A673 (cell line): ENCODE results near the gene PCBP2. TPM values are rescaled to one million over a fixed set of nuclear protein-coding genes. Genes with fewer than 3 reads are reported as not detected.
A peak's percentile ranks its signal among the peaks of the same experiment; 100 is the strongest.

Source experiments
- BruUV-seq: library from RNA; stranded (reverse); fragments of 400-500 nt; replicated peaks from 2 replicates; lab custom pipeline; 2021; lab: Mats Ljungman, UMichigan
- CTCF ChIA-PET: fragments of 300-600 bp; sonication (Branson Sonifier 250); formaldehyde crosslinking; loops from one replicate; lab custom pipeline; 2022; ENCODE audit warnings: antibody characterized with exemption; lab: Charles Lee
- POLR2A ChIA-PET: fragments of 300-600 bp; sonication (Branson Sonifier 250); formaldehyde crosslinking; loops from one replicate; lab custom pipeline; 2022; ENCODE audit warnings: antibody characterized with exemption; ENCODE audit not compliant: low non-redundant PET; lab: Charles Lee
- DNase-seq: peaks from one replicate; pipeline ENCODE4 v3.0.0-alpha.2; 2015; ENCODE audit warnings: low spot score
- H3K27ac ChIP-seq: fragments of 200-600 bp; sonication (generic); 2 replicates; pipeline ENCODE4 v1.5.1; 2016; ENCODE audit warnings: mixed run types, low read depth, mild to moderate bottlenecking, mixed read lengths, antibody characterized with exemption, low read length; ENCODE audit not compliant: poor library complexity, severe bottlenecking
- H3K27me3 ChIP-seq: fragments of 200-600 bp; sonication (generic); replicated peaks from 2 replicates; pipeline ENCODE4 v1.6.1; 2017; ENCODE audit warnings: mixed run types, low read depth, mild to moderate bottlenecking, mixed read lengths, antibody characterized with exemption, low read length; ENCODE audit not compliant: insufficient read depth, poor library complexity
- H3K36me3 ChIP-seq: fragments of 200-600 bp; sonication (generic); 2 replicates; pipeline ENCODE4 v1.6.1; 2016; ENCODE audit warnings: mixed run types, mild to moderate bottlenecking, mixed read lengths, antibody characterized with exemption, low read length; ENCODE audit not compliant: insufficient read depth, poor library complexity, severe bottlenecking
- H3K4me1 ChIP-seq: fragments of 200-600 bp; sonication (generic); 2 replicates; pipeline ENCODE4 v1.6.1; 2017; ENCODE audit warnings: mixed run types, mild to moderate bottlenecking, mixed read lengths, antibody characterized with exemption, low read length; ENCODE audit not compliant: insufficient read depth, poor library complexity, severe bottlenecking
- H3K4me3 ChIP-seq: fragments of 200-600 bp; sonication (generic); 2 replicates; pipeline ENCODE4 v1.5.1; 2016; ENCODE audit warnings: low read depth, mixed run types, mild to moderate bottlenecking, mixed read lengths, low read length; ENCODE audit not compliant: poor library complexity, severe bottlenecking
- H3K9me3 ChIP-seq: fragments of 200-600 bp; sonication (generic); 2 replicates; pipeline ENCODE4 v1.6.1; 2016; ENCODE audit warnings: mixed run types, low read depth, mild to moderate bottlenecking, mixed read lengths, antibody characterized with exemption, low read length; ENCODE audit not compliant: poor library complexity, severe bottlenecking
- CTCF ChIP-seq: fragments of 300-800, 200-600 bp; sonication (generic); conservative IDR thresholded peaks from 2 replicates; pipeline ENCODE4 v1.5.1; 2017; ENCODE audit warnings: low read depth, mild to moderate bottlenecking, antibody characterized with exemption, low read length, moderate library complexity, mixed read lengths
- EZH2 ChIP-seq: fragments of 200-600 bp; sonication (generic); IDR thresholded peaks from 2 replicates; pipeline ENCODE4 v1.6.1; 2017; ENCODE audit warnings: borderline replicate concordance, low read depth, mild to moderate bottlenecking, mixed read lengths, antibody characterized with exemption, low read length; ENCODE audit not compliant: poor library complexity, severe bottlenecking
- intact Hi-C: fragments of 100-400 bp; cut with micrococcal nuclease; formaldehyde crosslinking; loops from one replicate; pipeline ENCODE4 v1.10.0; 2022; ENCODE audit not compliant: unreplicated experiment
- total RNA-seq: library from RNA; stranded (reverse); gene quantifications from 2 replicates; pipeline ENCODE4 v1.2.3, GENCODE V29; 2021

Gene PCBP2
- total RNA-seq, 1 experiment from 2014 or later, result 1,215 TPM

DNA sequence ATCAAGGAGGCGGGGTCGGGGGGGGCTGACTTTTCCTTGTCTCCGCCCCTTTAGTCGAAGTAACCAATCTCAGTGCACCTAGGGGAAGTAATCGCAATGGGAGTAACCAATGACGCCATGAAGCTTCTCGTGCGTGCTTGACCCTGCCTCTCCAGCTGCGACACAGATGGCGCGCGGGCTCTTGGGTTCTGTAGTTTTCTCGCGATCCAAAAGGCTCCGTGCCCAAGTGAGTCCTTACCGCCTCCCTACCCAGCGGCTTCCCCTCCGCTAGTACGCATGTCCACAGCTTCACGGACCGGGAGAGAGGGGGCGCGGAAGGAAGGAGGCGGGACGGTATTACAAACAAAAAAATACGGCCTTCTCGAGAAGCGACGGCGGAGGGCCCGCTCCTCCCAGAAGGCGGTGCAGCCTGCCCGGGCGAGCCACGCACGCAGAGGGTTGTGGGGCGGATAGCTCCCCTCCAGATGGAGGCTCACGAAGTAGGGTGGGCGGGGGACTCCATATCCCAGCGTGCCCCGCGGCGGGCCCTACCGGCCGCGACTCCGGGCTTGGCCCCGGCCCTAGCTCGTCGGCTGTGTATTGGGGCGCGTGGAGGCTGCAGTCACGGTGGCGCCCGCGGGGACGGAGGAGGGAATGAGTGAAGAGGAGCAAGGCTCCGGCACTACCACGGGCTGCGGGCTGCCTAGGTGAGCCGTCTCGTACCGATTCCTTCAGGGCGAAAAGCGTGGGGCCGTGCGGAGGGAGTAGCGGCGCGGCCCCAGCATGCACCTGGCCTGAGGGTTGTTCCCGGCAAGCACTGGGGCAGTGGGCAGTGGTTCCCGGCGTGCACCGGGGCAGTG, 49.1 kb downstream of the PCBP2 start, which contains the start of gene TARBP2:
Gene TARBP2, plus strand, starts transcription at position 508 of the 839 bp plus-strand sequence. Its CDS starts 126 bp downstream, at position 634.
- TF ChIP-seq CTCF (no peak), EZH2 (no peak)
- peak within 1 kb of the TSS; percentile 54 for H3K4me3 ChIP-seq
- peak; percentile 100 for DNase-seq
- no peaks in the 10 kb centered on the region for H3K27me3 ChIP-seq
- ChIA-PET CTCF (interaction anchor here (0.7 to 1.3 kb wide), 3 partner anchors 80 to 180 kb away, joined by 3 to 5 read pairs (median 3); partner anchors contain the start of gene AAAS), POLR2A (interaction anchor here (0.5 to 1.0 kb wide), 6 partner anchors 43 to 545 kb away, joined by 3 to 7 read pairs (median 5); partner anchors contain the start of genes AAAS and SP1)
- intact Hi-C loops, result loop anchor here (2.0 to 10.0 kb wide), 2 partner anchors 176 to 774 kb away; no protein-coding TSS in a partner anchor
- no peaks in the 10 kb centered on the region for H3K9me3 ChIP-seq
- H3K4me1 ChIP-seq, result peaks cover 37% of the 10 kb centered on the region
- no TSS peak for BruUV-seq
- H3K36me3 ChIP-seq, result peaks cover 23% of the 10 kb centered on the region
- H3K27ac ChIP-seq, result peak within 1 kb of the TSS; percentile 98

GRCh38 chr12:53501615-53502181, 49.8 kb downstream of the PCBP2 start:
- H3K36me3 ChIP-seq, result peaks cover 28% of the 10 kb centered on the region
- H3K9me3 ChIP-seq, result no peaks in the 10 kb centered on the region
- H3K27me3 ChIP-seq, result no peaks in the 10 kb centered on the region
- intact Hi-C loops, result loop anchor here (2.0 to 10.0 kb wide), 2 partner anchors 177 to 773 kb away; no protein-coding TSS in a partner anchor
- peak overlapping the region; percentile 98 for H3K27ac ChIP-seq
- TF ChIP-seq EZH2 (no peak), CTCF (no peak)
- BruUV-seq, result TSS peak; percentile 68
- no peak for DNase-seq
- ChIA-PET CTCF (interaction anchor here (0.7 to 1.3 kb wide), 3 partner anchors 80 to 180 kb away, joined by 3 to 5 read pairs (median 3); partner anchors contain the start of gene AAAS), POLR2A (interaction anchor here (0.5 to 1.0 kb wide), 5 partner anchors 44 to 181 kb away, joined by 3 to 7 read pairs (median 5); partner anchors contain the start of genes AAAS and SP1)
- H3K4me3 ChIP-seq, result peak overlapping the region; percentile 54
- peaks cover 37% of the 10 kb centered on the region for H3K4me1 ChIP-seq

GRCh38 chr12:53502331-53502730, 50.4 kb downstream of the PCBP2 start:
- TF ChIP-seq CTCF, result no peak
- TF ChIP-seq EZH2, result no peak
- Histone ChIP-seq H3K27ac (peak overlapping the region; percentile 98), H3K36me3 (peaks cover 31% of the 10 kb centered on the region), H3K27me3 (no peaks in the 10 kb centered on the region), H3K4me3 (peak overlapping the region; percentile 54), H3K9me3 (no peaks in the 10 kb centered on the region), H3K4me1 (peaks cover 37% of the 10 kb centered on the region)
- peak; percentile 74 for DNase-seq
- BruUV-seq, result no TSS peak
- CTCF ChIA-PET, result interaction anchor here (1.3 kb wide), 1 partner anchor 81 kb away, joined by 3 read pairs; no protein-coding TSS in a partner anchor
- POLR2A ChIA-PET, result interaction anchor here (0.5 kb wide), 1 partner anchor 175 kb away, joined by 3 read pairs; no protein-coding TSS in a partner anchor
- intact Hi-C loops, result loop anchor here (10.0 kb wide), 1 partner anchor 772 kb away; no protein-coding TSS in a partner anchor
